H1 (cell line): Measurements from ENCODE around the gene VPS9D1. TPM values are rescaled to one million over a fixed set of nuclear protein-coding genes. Genes with fewer than 3 reads are reported as not detected.

Experiments used
- CTCF ChIA-PET: fragments of 300-600 bp; sonication (Branson Sonifier 250); formaldehyde crosslinking; loops from one replicate; lab custom pipeline; 2021; ENCODE audit not compliant: partially characterized antibody; lab: Charles Lee
- POLR2A ChIA-PET: fragments of 300-600 bp; sonication (Branson Sonifier 250); formaldehyde crosslinking; loops from one replicate; lab custom pipeline; 2021; ENCODE audit warnings: inconsistent platforms; ENCODE audit not compliant: partially characterized antibody; lab: Charles Lee
- DNase-seq, 2 experiments: peaks; one replicate each; pipeline versions ENCODE4 v3.0.0 to v3.0.0-alpha.2; 2010 to 2022; ENCODE audit warnings: low spot score in 2 of 2, low read depth in 1 of 2, mixed read lengths in 1 of 2
- FAIRE-seq: peaks from 2 replicates; lab custom pipeline; 2011; peaks lifted over from hg19 to GRCh38; lab: Jason Lieb, UNC
- H2AFZ ChIP-seq: 2 replicates; pipeline ENCODE4 v1.8.1; 2012; ENCODE audit warnings: low read length, inconsistent platforms
- H2AK5ac ChIP-seq: 2 replicates; pipeline ENCODE4 v1.6.1; 2013; ENCODE audit warnings: low read depth, low read length
- H2BK120ac ChIP-seq: replicated peaks from 2 replicates; pipeline ENCODE3; 2013; ENCODE audit warnings: low read depth, low read length, inconsistent platforms
- H2BK12ac ChIP-seq: 2 replicates; pipeline ENCODE4 v1.6.1; 2013; ENCODE audit warnings: low read depth, low read length
- H2BK15ac ChIP-seq: 2 replicates; pipeline ENCODE4 v1.6.1; 2013; ENCODE audit warnings: low read length
- H2BK20ac ChIP-seq: 2 replicates; pipeline ENCODE4 v1.6.1; 2013; ENCODE audit warnings: low read length
- H2BK5ac ChIP-seq: 2 replicates; pipeline ENCODE4 v1.6.1; 2013; ENCODE audit warnings: low read depth, low read length
- H3K14ac ChIP-seq: 2 replicates; pipeline ENCODE4 v1.6.1; 2013; ENCODE audit warnings: inconsistent platforms; ENCODE audit not compliant: insufficient read length
- H3K18ac ChIP-seq: 2 replicates; pipeline ENCODE4 v1.6.1; 2013; ENCODE audit warnings: low read length; ENCODE audit errors: extremely low read depth
- H3K23ac ChIP-seq: 2 replicates; pipeline ENCODE4 v1.6.1; 2013; ENCODE audit warnings: inconsistent platforms; ENCODE audit not compliant: insufficient read length
- H3K23me2 ChIP-seq: 2 replicates; pipeline ENCODE4 v1.6.1; 2013; ENCODE audit warnings: low read depth, low read length
- H3K27ac ChIP-seq: 2 replicates; pipeline ENCODE4 v1.6.1; 2011; ENCODE audit warnings: low read depth, low read length, inconsistent platforms
- H3K27me3 ChIP-seq, 4 experiments: replicated peaks in 1 of 4; 1 replicate in 1 of 4; 2 replicates in 3 of 4; pipeline versions ENCODE4 v1.6.1 to v1.8.1; 2011 to 2013; ENCODE audit warnings: low read length in 3 of 4, mild to moderate bottlenecking in 3 of 4, inconsistent platforms in 2 of 4, mixed read lengths in 2 of 4, moderate library complexity in 1 of 4; ENCODE audit not compliant: control insufficient read depth in 3 of 4, insufficient read depth in 3 of 4; ENCODE audit errors: extremely low read depth in 1 of 4
- H3K36me3 ChIP-seq, 4 experiments: 2 replicates each; pipeline versions ENCODE4 v1.6.1 to v1.8.1; 2011 to 2013; ENCODE audit warnings: mild to moderate bottlenecking in 4 of 4, low read length in 3 of 4, moderate library complexity in 2 of 4, control low read depth in 1 of 4, inconsistent platforms in 1 of 4; ENCODE audit not compliant: insufficient read depth in 4 of 4, control insufficient read depth in 2 of 4
- H3K4ac ChIP-seq: replicated peaks from 2 replicates; pipeline ENCODE3; 2013; ENCODE audit warnings: low read length, low read depth, mixed read lengths, inconsistent platforms; ENCODE audit not compliant: insufficient read length
- H3K4me1 ChIP-seq, 4 experiments: replicated peaks in 1 of 4; 1 replicate in 1 of 4; 2 replicates in 3 of 4; pipeline versions ENCODE4 v1.6.1 to v1.8.1; 2011 to 2013; ENCODE audit warnings: low read length in 3 of 4, inconsistent platforms in 2 of 4, mixed read lengths in 1 of 4; ENCODE audit not compliant: insufficient read depth in 4 of 4, control insufficient read depth in 3 of 4
- H3K4me2 ChIP-seq, 2 experiments: 2 replicates each; pipeline versions ENCODE4 v1.6.1 to v1.8.1; 2011 to 2013; ENCODE audit warnings: low read depth in 2 of 2, low read length in 2 of 2, control low read depth in 1 of 2, inconsistent platforms in 1 of 2, mild to moderate bottlenecking in 1 of 2; ENCODE audit not compliant: insufficient read depth in 1 of 2
- H3K4me3 ChIP-seq, 4 experiments: fragments of 200-600, 300-600 bp in 1 of 4; sonication (generic), shearing (Covaris generic), sonication (Bioruptor Twin) in 1 of 4; 2 replicates each; pipeline versions ENCODE4 v1.5.1 to v1.8.1; 2011 to 2016; ENCODE audit warnings: low read length in 4 of 4, low read depth in 3 of 4, control low read depth in 2 of 4, inconsistent platforms in 2 of 4, mild to moderate bottlenecking in 2 of 4, mixed read lengths in 1 of 4, moderate library complexity in 1 of 4; ENCODE audit not compliant: insufficient read depth in 2 of 4; ENCODE audit errors: extremely low read depth in 1 of 4
- H3K56ac ChIP-seq: replicated peaks from 2 replicates; pipeline ENCODE3; 2013; ENCODE audit warnings: low read depth, mild to moderate bottlenecking, mixed read lengths, low read length, inconsistent platforms; ENCODE audit not compliant: insufficient read length
- H3K79me1 ChIP-seq: 2 replicates; pipeline ENCODE4 v1.6.1; 2013; ENCODE audit warnings: low read depth, low read length, control low read depth
- H3K79me2 ChIP-seq, 2 experiments: 2 replicates each; pipeline versions ENCODE4 v1.6.1 to v1.8.1; 2012 to 2013; ENCODE audit warnings: low read length in 2 of 2, mild to moderate bottlenecking in 2 of 2, inconsistent platforms in 1 of 2; ENCODE audit not compliant: insufficient read depth in 2 of 2, control insufficient read depth in 1 of 2
- H3K9ac ChIP-seq, 4 experiments: replicated peaks in 1 of 4; 1 replicate in 1 of 4; 2 replicates in 3 of 4; pipeline versions ENCODE4 v1.6.1 to v1.8.1; 2011 to 2013; ENCODE audit warnings: low read depth in 3 of 4, low read length in 3 of 4, control low read depth in 2 of 4, mild to moderate bottlenecking in 2 of 4, moderate library complexity in 2 of 4, inconsistent platforms in 1 of 4; ENCODE audit errors: extremely low read depth in 1 of 4
- H3K9me3 ChIP-seq, 2 experiments: 2 replicates each; pipeline versions ENCODE4 v1.6.1 to v1.8.1; 2012 to 2013; ENCODE audit warnings: mild to moderate bottlenecking in 2 of 2, moderate library complexity in 2 of 2, control low read depth in 1 of 2, inconsistent platforms in 1 of 2, low read depth in 1 of 2, low read length in 1 of 2, mixed read lengths in 1 of 2; ENCODE audit not compliant: insufficient read depth in 2 of 2
- H4K20me1 ChIP-seq, 2 experiments: replicated peaks in 1 of 2; 2 replicates each; pipeline versions ENCODE3 to v1.8.1; 2011 to 2013; ENCODE audit warnings: inconsistent platforms in 2 of 2, low read length in 2 of 2, mild to moderate bottlenecking in 1 of 2; ENCODE audit not compliant: insufficient read depth in 2 of 2, control insufficient read depth in 1 of 2
- H4K5ac ChIP-seq: 2 replicates; pipeline ENCODE4 v1.6.1; 2013; ENCODE audit warnings: low read length, low read depth, mixed read lengths, inconsistent platforms; ENCODE audit not compliant: insufficient read length
- H4K8ac ChIP-seq: 2 replicates; pipeline ENCODE4 v1.8.0; 2013; ENCODE audit warnings: mild to moderate bottlenecking, moderate library complexity, low read length, inconsistent platforms; ENCODE audit not compliant: insufficient read depth; ENCODE audit errors: extremely low read depth
- H4K91ac ChIP-seq: replicated peaks from 2 replicates; pipeline ENCODE3; 2013; ENCODE audit warnings: low read length, mixed read lengths, inconsistent platforms; ENCODE audit not compliant: insufficient read length
- BCL11A ChIP-seq, 2 experiments: IDR thresholded peaks; one replicate each; pipeline ENCODE4 v1.6.1; 2011; ENCODE audit warnings: low read depth in 2 of 2, low read length in 2 of 2, mild to moderate bottlenecking in 2 of 2
- CBX8 ChIP-seq: fragments of 300-800, 300-1000 bp; sonication (generic); IDR thresholded peaks from 2 replicates; pipeline ENCODE4 v1.7.1; 2016; ENCODE audit warnings: low read depth, low read length, borderline replicate concordance
- EZH2 ChIP-seq: fragments of 200-600 bp; sonication (generic); IDR thresholded peaks from 2 replicates; pipeline ENCODE4 v1.7.1; 2012; ENCODE audit warnings: low read depth, mild to moderate bottlenecking, moderate library complexity, low read length, inconsistent platforms; ENCODE audit not compliant: severe bottlenecking
- KDM5A ChIP-seq: fragments of 200-600 bp; IDR thresholded peaks from 2 replicates; pipeline ENCODE4 v1.7.1; 2012; ENCODE audit warnings: mild to moderate bottlenecking, low read length, inconsistent platforms, mixed read lengths
- WGBS, 2 experiments: shearing (Covaris generic) in 1 of 2; methylation state at CpG; one replicate each; pipeline versions ENCODE4 v1.1.6 to v1.1.7; 2013 to 2015; ENCODE audit warnings: low lambda C conversion rate in 2 of 2, mixed read lengths in 2 of 2, inconsistent platforms in 1 of 2, low coverage in 1 of 2, missing lambda C conversion rate in 1 of 2; ENCODE audit not compliant: insufficient replicate concordance in 2 of 2, insufficient coverage in 1 of 2, insufficient read length in 1 of 2; ENCODE audit errors: extremely low coverage in 1 of 2, missing lambda C conversion rate in 1 of 2; 5-methylcytosine and 5-hydroxymethylcytosine counted together
- polyA plus RNA-seq, 7 experiments: library from polyadenylated mRNA; depleted of rRNA in 3 of 7; stranded (reverse) in 5 of 7; unstranded in 2 of 7; fragments of >200 nt in 5 of 7; fragments of 200-250 nt in 2 of 7; gene quantifications; 1 replicate in 5 of 7; 2 replicates in 1 of 7; 4 replicates in 1 of 7; pipeline versions ENCODE4 v1.2.1 to v1.2.3, GENCODE V29; 2011 to 2013; ENCODE audit warnings: missing spikeins in 2 of 7, mixed read lengths in 2 of 7
- total RNA-seq: library from RNA; stranded (reverse); fragmentation: NEBNext Ultra II Directional; extraction: Animal tissue kit (Norgen Biotek cat#: 25700); gene quantifications from 2 replicates; pipeline ENCODE4 v1.2.1, GENCODE V29; 2021

VPS9D1 gene
- total and polyA plus RNA-seq, 2 of the 8 experiments (the other 6 are each of a cell fraction or from before 2014, with no cell fraction given), result 2.9 to 5.4 TPM

- WGBS, 2 experiments, result 85% methylated on average over 14 of the region's 14 CpGs; no CpG with 5 or more reads in 1 of the 2 experiments
- ChIA-PET POLR2A (interaction anchor here (0.6 to 16.1 kb wide), 8 partner anchors 9 to 179 kb away, joined by 3 to 193 read pairs (median 4); no protein-coding TSS in a partner anchor), CTCF (interaction anchor here (0.8 to 7.8 kb wide), 5 partner anchors 19 to 170 kb away, joined by 3 to 69 read pairs (median 6); no protein-coding TSS in a partner anchor)
- H3K4ac ChIP-seq, result no peak overlapping the region
- H3K18ac ChIP-seq, result no peak overlapping the region
- no peak overlapping the region for H2BK20ac ChIP-seq
- peaks cover 26 to 63% (median 48%) of the 10 kb centered on the region in 4 experiments for H3K36me3 ChIP-seq
- no peak overlapping the region for H4K91ac ChIP-seq
- H3K14ac ChIP-seq, result no peak overlapping the region
- H2BK12ac ChIP-seq, result no peak overlapping the region
- H3K4me1 ChIP-seq, result no peaks in the 10 kb centered on the region
- H2BK120ac ChIP-seq, result no peak overlapping the region
- TF ChIP-seq EZH2 (no peak), KDM5A (no peak), BCL11A (IDR thresholded peaks at IDR 0.05; ENCODE audit: low read depth in 2 of 2, low read length in 2 of 2) (no peak), CBX8 (no peak)
- TF ChIP-seq, all 59 proteins: peak for 0
- no peak overlapping the region for H2BK15ac ChIP-seq
- FAIRE-seq (no peak), DNase-seq (no peak)
- no peak overlapping the region for H3K56ac ChIP-seq
- H4K8ac ChIP-seq, result peak overlapping the region; percentile 45; the same call in 1 of the 2 replicates
- H3K23me2 ChIP-seq, result no peaks in the 10 kb centered on the region
- no peak overlapping the region for H3K27ac ChIP-seq
- H4K20me1 ChIP-seq, result peaks cover 3 to 8% of the 10 kb centered on the region in 2 experiments
- no peak overlapping the region for H3K4me3 ChIP-seq
- no peak overlapping the region for H2BK5ac ChIP-seq
- no peak overlapping the region for H3K4me2 ChIP-seq
- no peak overlapping the region for H2AK5ac ChIP-seq
- H3K23ac ChIP-seq, result no peak overlapping the region
- H2AFZ ChIP-seq, result no peak overlapping the region
- no peaks in the 10 kb centered on the region for H3K27me3 ChIP-seq
- no peaks in the 10 kb centered on the region for H3K79me2 ChIP-seq
- no peaks in the 10 kb centered on the region for H3K9me3 ChIP-seq
- H4K5ac ChIP-seq, result no peak overlapping the region
- H3K9ac ChIP-seq, result no peak overlapping the region
- H3K79me1 ChIP-seq, result peaks cover 2% of the 10 kb centered on the region; the same call in 1 of the 2 replicates
Measured at GRCh38 chr16:89738072-89738377, 17.3 kb upstream of the VPS9D1 start.
